ENCODE measurements around the gene TMEM235.

The TMEM235 gene

GRCh38 chr17:78214016-78214705, 17.3 kb upstream of the TMEM235 start, which contains the start of gene BIRC5:
BIRC5 (plus strand) TSS chr17:78214253; CDS start chr17:78214317, 64 bp downstream.
- TF ChIP-seq POLR2AphosphoS5 (IDR thresholded peaks at IDR 0.05; ENCODE audit: low read depth, low read length) (no peak), POLR2A (IDR thresholded peaks at IDR 0.05; ENCODE audit: low read depth, low read length) (no peak), SPI1 (IDR thresholded peaks at IDR 0.05; ENCODE audit: low read depth, low read length) (no peak), POU2F2 (IDR thresholded peaks at IDR 0.05; ENCODE audit: low read depth, low read length) (0 out of 2 replicates have a peak, but pooled peaks have one; percentile 36)
- DNase-seq (ENCODE audit: insufficient read length, low spot score) (peak; percentile 98), FAIRE-seq (peak; percentile 88)

DNA sequence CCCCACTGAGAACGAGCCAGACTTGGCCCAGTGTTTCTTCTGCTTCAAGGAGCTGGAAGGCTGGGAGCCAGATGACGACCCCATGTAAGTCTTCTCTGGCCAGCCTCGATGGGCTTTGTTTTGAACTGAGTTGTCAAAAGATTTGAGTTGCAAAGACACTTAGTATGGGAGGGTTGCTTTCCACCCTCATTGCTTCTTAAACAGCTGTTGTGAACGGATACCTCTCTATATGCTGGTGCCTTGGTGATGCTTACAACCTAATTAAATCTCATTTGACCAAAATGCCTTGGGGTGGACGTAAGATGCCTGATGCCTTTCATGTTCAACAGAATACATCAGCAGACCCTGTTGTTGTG, 16.7 kb upstream of the TMEM235 start:
- DNase-seq (ENCODE audit: insufficient read length, low spot score) (no peak), FAIRE-seq (no peak)
- TF ChIP-seq PAX5 (IDR thresholded peaks at IDR 0.05; ENCODE audit: insufficient read depth, low read length, severe bottlenecking) (no peak), SPI1 (IDR thresholded peaks at IDR 0.05; ENCODE audit: low read depth, low read length) (no peak), POLR2AphosphoS5 (IDR thresholded peaks at IDR 0.05; ENCODE audit: low read depth, low read length) (no peak), POU2F2 (IDR thresholded peaks at IDR 0.05; ENCODE audit: low read depth, low read length) (no peak), POLR2A (IDR thresholded peaks at IDR 0.05; ENCODE audit: low read depth, low read length) (no peak), TAF1 (IDR thresholded peaks at IDR 0.05; ENCODE audit: low read depth, low read length) (no peak)

DNA sequence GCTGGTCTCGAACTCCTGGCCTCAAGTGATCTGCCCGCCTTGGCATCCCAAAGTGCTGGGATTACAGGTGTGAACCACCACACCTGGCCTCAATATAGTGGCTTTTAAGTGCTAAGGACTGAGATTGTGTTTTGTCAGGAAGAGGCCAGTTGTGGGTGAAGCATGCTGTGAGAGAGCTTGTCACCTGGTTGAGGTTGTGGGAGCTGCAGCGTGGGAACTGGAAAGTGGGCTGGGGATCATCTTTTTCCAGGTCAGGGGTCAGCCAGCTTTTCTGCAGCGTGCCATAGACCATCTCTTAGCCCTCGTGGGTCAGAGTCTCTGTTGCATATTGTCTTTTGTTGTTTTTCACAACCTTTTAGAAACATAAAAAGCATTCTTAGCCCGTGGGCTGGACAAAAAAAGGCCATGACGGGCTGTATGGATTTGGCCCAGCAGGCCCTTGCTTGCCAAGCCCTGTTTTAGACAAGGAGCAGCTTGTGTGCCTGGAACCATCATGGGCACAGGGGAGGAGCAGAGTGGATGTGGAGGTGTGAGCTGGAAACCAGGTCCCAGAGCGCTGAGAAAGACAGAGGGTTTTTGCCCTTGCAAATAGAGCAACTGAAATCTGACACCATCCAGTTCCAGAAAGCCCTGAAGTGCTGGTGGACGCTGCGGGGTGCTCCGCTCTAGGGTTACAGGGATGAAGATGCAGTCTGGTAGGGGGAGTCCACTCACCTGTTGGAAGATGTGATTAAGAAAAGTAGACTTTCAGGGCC, 11.9 kb upstream of the TMEM235 start:
- no peak for DNase-seq (ENCODE audit: insufficient read length, low spot score)
- no peak for FAIRE-seq
- TF ChIP-seq POLR2A (IDR thresholded peaks at IDR 0.05; ENCODE audit: low read depth, low read length), result no peak
- TF ChIP-seq PAX5 (IDR thresholded peaks at IDR 0.05; ENCODE audit: insufficient read depth, low read length, severe bottlenecking), result no peak
- TF ChIP-seq SPI1 (IDR thresholded peaks at IDR 0.05; ENCODE audit: low read depth, low read length), result no peak
- no peak for TF ChIP-seq TAF1 (IDR thresholded peaks at IDR 0.05; ENCODE audit: low read depth, low read length)
- TF ChIP-seq POU2F2 (IDR thresholded peaks at IDR 0.05; ENCODE audit: low read depth, low read length), result no peak
- TF ChIP-seq POLR2AphosphoS5 (IDR thresholded peaks at IDR 0.05; ENCODE audit: low read depth, low read length), result no peak

- DNase-seq (ENCODE audit: insufficient read length, low spot score) (no peak), FAIRE-seq (no peak)
- TF ChIP-seq SPI1 (IDR thresholded peaks at IDR 0.05; ENCODE audit: low read depth, low read length) (no peak), PAX5 (IDR thresholded peaks at IDR 0.05; ENCODE audit: insufficient read depth, low read length, severe bottlenecking) (no peak)
Observed at GRCh38 chr17:78223061-78223460, 8.4 kb upstream of the TMEM235 start.

DNA sequence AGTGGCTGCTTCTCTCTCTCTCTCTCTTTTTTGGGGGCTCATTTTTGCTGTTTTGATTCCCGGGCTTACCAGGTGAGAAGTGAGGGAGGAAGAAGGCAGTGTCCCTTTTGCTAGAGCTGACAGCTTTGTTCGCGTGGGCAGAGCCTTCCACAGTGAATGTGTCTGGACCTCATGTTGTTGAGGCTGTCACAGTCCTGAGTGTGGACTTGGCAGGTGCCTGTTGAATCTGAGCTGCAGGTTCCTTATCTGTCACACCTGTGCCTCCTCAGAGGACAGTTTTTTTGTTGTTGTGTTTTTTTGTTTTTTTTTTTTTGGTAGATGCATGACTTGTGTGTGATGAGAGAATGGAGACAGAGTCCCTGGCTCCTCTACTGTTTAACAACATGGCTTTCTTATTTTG, 7.7 kb upstream of the TMEM235 start:
- no peak for DNase-seq (ENCODE audit: insufficient read length, low spot score)
- no peak for FAIRE-seq
- TF ChIP-seq POLR2AphosphoS5 (IDR thresholded peaks at IDR 0.05; ENCODE audit: low read depth, low read length), result no peak
- no peak for TF ChIP-seq SPI1 (IDR thresholded peaks at IDR 0.05; ENCODE audit: low read depth, low read length)
- no peak for TF ChIP-seq TAF1 (IDR thresholded peaks at IDR 0.05; ENCODE audit: low read depth, low read length)
- no peak for TF ChIP-seq POLR2A (IDR thresholded peaks at IDR 0.05; ENCODE audit: low read depth, low read length)
- no peak for TF ChIP-seq PAX5 (IDR thresholded peaks at IDR 0.05; ENCODE audit: insufficient read depth, low read length, severe bottlenecking)
- TF ChIP-seq POU2F2 (IDR thresholded peaks at IDR 0.05; ENCODE audit: low read depth, low read length), result no peak

DNA sequence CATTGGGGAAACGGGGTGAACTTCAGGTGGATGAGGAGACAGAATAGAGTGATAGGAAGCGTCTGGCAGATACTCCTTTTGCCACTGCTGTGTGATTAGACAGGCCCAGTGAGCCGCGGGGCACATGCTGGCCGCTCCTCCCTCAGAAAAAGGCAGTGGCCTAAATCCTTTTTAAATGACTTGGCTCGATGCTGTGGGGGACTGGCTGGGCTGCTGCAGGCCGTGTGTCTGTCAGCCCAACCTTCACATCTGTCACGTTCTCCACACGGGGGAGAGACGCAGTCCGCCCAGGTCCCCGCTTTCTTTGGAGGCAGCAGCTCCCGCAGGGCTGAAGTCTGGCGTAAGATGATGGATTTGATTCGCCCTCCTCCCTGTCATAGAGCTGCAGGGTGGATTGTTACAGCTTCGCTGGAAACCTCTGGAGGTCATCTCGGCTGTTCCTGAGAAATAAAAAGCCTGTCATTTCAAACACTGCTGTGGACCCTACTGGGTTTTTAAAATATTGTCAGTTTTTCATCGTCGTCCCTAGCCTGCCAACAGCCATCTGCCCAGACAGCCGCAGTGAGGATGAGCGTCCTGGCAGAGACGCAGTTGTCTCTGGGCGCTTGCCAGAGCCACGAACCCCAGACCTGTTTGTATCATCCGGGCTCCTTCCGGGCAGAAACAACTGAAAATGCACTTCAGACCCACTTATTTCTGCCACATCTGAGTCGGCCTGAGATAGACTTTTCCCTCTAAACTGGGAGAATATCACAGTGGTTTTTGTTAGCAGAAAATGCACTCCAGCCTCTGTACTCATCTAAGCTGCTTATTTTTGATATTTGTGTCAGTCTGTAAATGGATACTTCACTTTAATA, 7.0 kb upstream of the TMEM235 start:
- FAIRE-seq, result no peak
- TF ChIP-seq SPI1 (IDR thresholded peaks at IDR 0.05; ENCODE audit: low read depth, low read length) (no peak), POU2F2 (IDR thresholded peaks at IDR 0.05; ENCODE audit: low read depth, low read length) (no peak), PAX5 (IDR thresholded peaks at IDR 0.05; ENCODE audit: insufficient read depth, low read length, severe bottlenecking) (no peak), POLR2AphosphoS5 (IDR thresholded peaks at IDR 0.05; ENCODE audit: low read depth, low read length) (no peak), TAF1 (IDR thresholded peaks at IDR 0.05; ENCODE audit: low read depth, low read length) (no peak), POLR2A (IDR thresholded peaks at IDR 0.05; ENCODE audit: low read depth, low read length) (no peak)
- DNase-seq (ENCODE audit: insufficient read length, low spot score), result no peak

DNA sequence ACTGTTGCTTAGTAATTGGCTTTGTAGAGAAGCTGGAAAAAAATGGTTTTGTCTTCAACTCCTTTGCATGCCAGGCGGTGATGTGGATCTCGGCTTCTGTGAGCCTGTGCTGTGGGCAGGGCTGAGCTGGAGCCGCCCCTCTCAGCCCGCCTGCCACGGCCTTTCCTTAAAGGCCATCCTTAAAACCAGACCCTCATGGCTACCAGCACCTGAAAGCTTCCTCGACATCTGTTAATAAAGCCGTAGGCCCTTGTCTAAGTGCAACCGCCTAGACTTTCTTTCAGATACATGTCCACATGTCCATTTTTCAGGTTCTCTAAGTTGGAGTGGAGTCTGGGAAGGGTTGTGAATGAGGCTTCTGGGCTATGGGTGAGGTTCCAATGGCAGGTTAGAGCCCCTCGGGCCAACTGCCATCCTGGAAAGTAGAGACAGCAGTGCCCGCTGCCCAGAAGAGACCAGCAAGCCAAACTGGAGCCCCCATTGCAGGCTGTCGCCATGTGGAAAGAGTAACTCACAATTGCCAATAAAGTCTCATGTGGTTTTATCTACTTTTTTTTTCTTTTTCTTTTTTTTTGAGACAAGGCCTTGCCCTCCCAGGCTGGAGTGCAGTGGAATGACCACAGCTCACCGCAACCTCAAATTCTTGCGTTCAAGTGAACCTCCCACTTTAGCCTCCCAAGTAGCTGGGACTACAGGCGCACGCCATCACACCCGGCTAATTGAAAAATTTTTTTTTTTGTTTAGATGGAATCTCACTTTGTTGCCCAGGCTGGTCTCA, 6.2 kb upstream of the TMEM235 start:
- TF ChIP-seq TAF1 (IDR thresholded peaks at IDR 0.05; ENCODE audit: low read depth, low read length), result no peak
- TF ChIP-seq POLR2AphosphoS5 (IDR thresholded peaks at IDR 0.05; ENCODE audit: low read depth, low read length), result no peak
- no peak for TF ChIP-seq PAX5 (IDR thresholded peaks at IDR 0.05; ENCODE audit: insufficient read depth, low read length, severe bottlenecking)
- no peak for DNase-seq (ENCODE audit: insufficient read length, low spot score)
- FAIRE-seq, result no peak

DNA sequence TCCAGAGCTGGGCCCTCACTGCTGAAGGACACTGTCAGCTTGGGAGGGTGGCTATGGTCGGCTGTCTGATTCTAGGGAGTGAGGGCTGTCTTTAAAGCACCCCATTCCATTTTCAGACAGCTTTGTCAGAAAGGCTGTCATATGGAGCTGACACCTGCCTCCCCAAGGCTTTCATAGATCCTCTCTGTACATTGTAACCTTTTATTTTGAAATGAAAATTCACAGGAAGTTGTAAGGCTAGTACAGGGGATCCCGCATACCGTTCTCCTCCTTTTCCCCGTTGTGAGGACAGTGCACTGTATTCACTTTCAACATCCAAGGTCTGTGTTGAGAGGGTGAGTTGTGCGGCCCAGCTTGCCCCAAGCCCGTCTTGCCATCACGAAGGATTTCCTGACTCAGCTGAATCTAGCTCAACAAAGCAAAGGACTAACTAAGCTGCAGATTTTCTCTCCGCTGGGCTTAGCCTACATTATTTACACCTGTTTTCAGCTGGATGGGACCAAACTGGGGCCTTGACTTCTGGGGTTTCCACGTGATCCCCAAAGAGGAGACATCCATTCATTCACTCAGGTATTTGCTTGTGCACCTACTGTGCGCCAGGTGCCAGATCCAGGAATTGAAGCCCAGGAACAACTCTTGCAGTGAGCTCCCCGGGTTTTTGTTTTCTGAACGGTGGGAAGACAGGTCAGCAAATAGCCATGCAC, 5.2 kb upstream of the TMEM235 start:
- FAIRE-seq (no peak), DNase-seq (ENCODE audit: insufficient read length, low spot score) (no peak)

More for the DNA sequence above, 5.2 kb upstream of the TMEM235 start:
- TF ChIP-seq TAF1 (IDR thresholded peaks at IDR 0.05; ENCODE audit: low read depth, low read length), result no peak
- no peak for TF ChIP-seq POU2F2 (IDR thresholded peaks at IDR 0.05; ENCODE audit: low read depth, low read length)
